CD1c-positive myeloid dendritic cell (primary cell): ENCODE data around the gene GNG12.
"Not testable (repeated sequence)": the region's sequence is repeated elsewhere in the genome, so short reads cannot be mapped to it uniquely, and the experiment has no call there.

Experiments
- DNase-seq: peaks from one replicate; pipeline ENCODE4 v3.0.0-alpha.2; 2016; ENCODE audit errors: extremely low spot score

GNG12 gene

GRCh38 chr1:67683766-67684525 lies 149.3 kb downstream of the GNG12 start:
- peak; percentile 92 for DNase-seq

- DNase-seq: peak; percentile 77
These were observed 150.0 kb downstream of the GNG12 start for GRCh38 chr1:67683316-67683715.

GRCh38 chr1:67682659-67683197 lies 150.5 kb downstream of the GNG12 start:
- DNase-seq: peak; percentile 57

- DNase-seq: no peak
These were observed 152.8 kb downstream of the GNG12 start for GRCh38 chr1:67680486-67680885.

GRCh38 chr1:67679691-67680090 lies 153.6 kb downstream of the GNG12 start:
- DNase-seq: no peak

GRCh38 chr1:67677930-67678329 lies 155.3 kb downstream of the GNG12 start:
- DNase-seq: no peak

GRCh38 chr1:67677408-67677807 lies 155.9 kb downstream of the GNG12 start:
- no peak for DNase-seq

- DNase-seq: no peak
These were observed 156.3 kb downstream of the GNG12 start for GRCh38 chr1:67676946-67677345.

GRCh38 chr1:67676287-67676686 lies 157.0 kb downstream of the GNG12 start:
- DNase-seq: no peak

GRCh38 chr1:67675800-67676199 lies 157.5 kb downstream of the GNG12 start:
- DNase-seq: no peak

- no peak for DNase-seq
These were observed 158.8 kb downstream of the GNG12 start for GRCh38 chr1:67674260-67675011.

- DNase-seq: no peak
These were observed 159.6 kb downstream of the GNG12 start for GRCh38 chr1:67673468-67674201.

- no peak for DNase-seq
These were observed 160.9 kb downstream of the GNG12 start for GRCh38 chr1:67672260-67672803.

- no peak for DNase-seq
These were observed 164.6 kb downstream of the GNG12 start for GRCh38 chr1:67668660-67669059.

GRCh38 chr1:67666636-67667035 lies 166.6 kb downstream of the GNG12 start:
- no peak for DNase-seq

GRCh38 chr1:67665307-67665706 lies 168.0 kb downstream of the GNG12 start:
- not testable (repeated sequence) for DNase-seq

GRCh38 chr1:67664048-67664447 lies 169.2 kb downstream of the GNG12 start:
- no peak for DNase-seq

GRCh38 chr1:67662884-67663283 lies 170.4 kb downstream of the GNG12 start:
- no peak for DNase-seq

- no peak for DNase-seq
These were observed 174.0 kb downstream of the GNG12 start for GRCh38 chr1:67659229-67659628.

- DNase-seq: not testable (repeated sequence)
These were observed 176.1 kb downstream of the GNG12 start for GRCh38 chr1:67657152-67657551.

GRCh38 chr1:67655581-67655980 lies 177.7 kb downstream of the GNG12 start:
- no peak for DNase-seq

- DNase-seq: no peak
These were observed 180.0 kb downstream of the GNG12 start for GRCh38 chr1:67653304-67653703.
